ENCODE results near the gene ATP2A3.

DNA sequence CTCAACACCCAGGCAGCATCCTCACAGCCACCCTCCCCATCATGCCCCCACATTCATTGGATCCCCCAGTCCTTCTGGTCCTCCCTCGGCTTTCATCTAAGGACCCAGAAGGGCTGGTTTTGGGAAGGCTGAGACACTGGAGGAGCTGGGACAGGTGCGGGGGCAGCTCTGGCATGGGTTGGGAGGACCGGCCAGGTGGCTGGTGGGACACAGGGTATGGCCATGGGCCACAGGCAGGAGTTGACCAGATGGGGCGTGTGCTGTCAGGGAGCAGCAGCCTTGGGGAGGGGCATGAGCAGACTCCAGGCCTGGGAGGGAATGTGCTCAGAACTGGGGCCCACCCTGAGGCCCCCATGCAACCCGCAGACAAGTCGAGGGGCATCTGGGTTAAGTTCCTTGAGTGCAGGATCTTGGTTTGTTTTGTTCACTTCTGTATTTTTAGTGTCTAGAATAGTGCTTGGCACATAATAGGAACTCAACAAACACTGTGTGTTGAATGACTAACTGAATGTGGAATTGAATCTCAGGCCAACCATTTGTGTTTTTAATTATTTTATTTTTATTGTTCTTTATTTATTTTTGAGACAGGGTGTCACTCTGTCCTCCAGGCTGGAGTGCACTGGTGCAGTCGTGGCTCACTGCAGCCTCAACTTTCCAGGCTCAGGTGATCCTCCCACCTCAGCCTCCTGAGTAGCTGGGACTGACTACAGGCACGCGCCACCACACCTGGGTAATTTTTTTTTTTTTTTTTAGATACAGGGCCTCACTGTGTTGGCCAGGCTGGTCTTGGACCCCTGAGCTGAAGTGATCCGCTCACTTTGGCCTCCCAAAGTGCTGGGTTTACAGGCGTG lies 53.6 kb downstream of the ATP2A3 start:
- TF ChIP-seq, protein P1, sequence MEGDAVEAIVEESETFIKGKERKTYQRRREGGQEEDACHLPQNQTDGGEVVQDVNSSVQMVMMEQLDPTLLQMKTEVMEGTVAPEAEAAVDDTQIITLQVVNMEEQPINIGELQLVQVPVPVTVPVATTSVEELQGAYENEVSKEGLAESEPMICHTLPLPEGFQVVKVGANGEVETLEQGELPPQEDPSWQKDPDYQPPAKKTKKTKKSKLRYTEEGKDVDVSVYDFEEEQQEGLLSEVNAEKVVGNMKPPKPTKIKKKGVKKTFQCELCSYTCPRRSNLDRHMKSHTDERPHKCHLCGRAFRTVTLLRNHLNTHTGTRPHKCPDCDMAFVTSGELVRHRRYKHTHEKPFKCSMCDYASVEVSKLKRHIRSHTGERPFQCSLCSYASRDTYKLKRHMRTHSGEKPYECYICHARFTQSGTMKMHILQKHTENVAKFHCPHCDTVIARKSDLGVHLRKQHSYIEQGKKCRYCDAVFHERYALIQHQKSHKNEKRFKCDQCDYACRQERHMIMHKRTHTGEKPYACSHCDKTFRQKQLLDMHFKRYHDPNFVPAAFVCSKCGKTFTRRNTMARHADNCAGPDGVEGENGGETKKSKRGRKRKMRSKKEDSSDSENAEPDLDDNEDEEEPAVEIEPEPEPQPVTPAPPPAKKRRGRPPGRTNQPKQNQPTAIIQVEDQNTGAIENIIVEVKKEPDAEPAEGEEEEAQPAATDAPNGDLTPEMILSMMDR (conservative IDR thresholded peaks at IDR 0.05; ENCODE audit: low read length): no peak
- no peak for TF ChIP-seq EZH2phosphoT487 (IDR thresholded peaks at IDR 0.05; ENCODE audit: borderline replicate concordance)
